DND-41 (cell line): ENCODE data around the gene PRKAB1.

ENCODE experiments used
- ATAC-seq: fragments of 200-7000 bp; cut with Tn5 transposase; 3 replicates; pipeline ENCODE4 v1.9.1; 2021; ENCODE audit warnings: low read depth; ENCODE audit not compliant: insufficient read depth
- DNase-seq: peaks from one replicate; pipeline ENCODE4 v3.0.0-alpha.2; 2020
- H2AFZ ChIP-seq: 2 replicates; pipeline ENCODE4 v1.6.0; 2012; ENCODE audit warnings: low read depth, low read length
- H3K27ac ChIP-seq: 2 replicates; pipeline ENCODE4 v1.5.1; 2012; ENCODE audit warnings: low read length, inconsistent platforms
- H3K27me3 ChIP-seq: fragments of 200-600 bp; sonication (generic); 2 replicates; pipeline ENCODE4 v1.6.0; 2012; ENCODE audit warnings: low read length, mild to moderate bottlenecking, inconsistent platforms; ENCODE audit not compliant: insufficient read depth, poor library complexity
- H3K36me3 ChIP-seq: 2 replicates; pipeline ENCODE4 v1.5.1; 2012; ENCODE audit warnings: low read length, inconsistent platforms; ENCODE audit not compliant: insufficient read depth
- H3K4me1 ChIP-seq: 2 replicates; pipeline ENCODE4 v1.5.1; 2012; ENCODE audit warnings: mild to moderate bottlenecking, low read length; ENCODE audit not compliant: insufficient read depth
- H3K4me2 ChIP-seq: 2 replicates; pipeline ENCODE4 v1.6.0; 2012; ENCODE audit warnings: mild to moderate bottlenecking, moderate library complexity, low read length, inconsistent platforms; ENCODE audit not compliant: insufficient read depth
- H3K4me3 ChIP-seq, 2 experiments: fragments of 200-600 bp in 1 of 2; shearing (Covaris generic) in 1 of 2; 2 replicates each; pipeline ENCODE4 v1.5.1; 2012 to 2016; ENCODE audit warnings: inconsistent platforms in 2 of 2, low read length in 2 of 2, mild to moderate bottlenecking in 2 of 2, low read depth in 1 of 2, moderate library complexity in 1 of 2
- H3K79me2 ChIP-seq: 2 replicates; pipeline ENCODE4 v1.6.0; 2012; ENCODE audit warnings: low read length, inconsistent platforms; ENCODE audit not compliant: insufficient read depth
- H3K9ac ChIP-seq: 2 replicates; pipeline ENCODE4 v1.6.0; 2012; ENCODE audit warnings: low read depth, mild to moderate bottlenecking, inconsistent platforms, low read length, moderate library complexity
- H3K9me3 ChIP-seq: 2 replicates; pipeline ENCODE4 v1.5.1; 2012; ENCODE audit warnings: low read length, moderate library complexity, mild to moderate bottlenecking, inconsistent platforms; ENCODE audit not compliant: insufficient read depth, severe bottlenecking
- H4K20me1 ChIP-seq: 2 replicates; pipeline ENCODE4 v1.6.0; 2012; ENCODE audit warnings: low read length; ENCODE audit not compliant: insufficient read depth
- EZH2 ChIP-seq: IDR thresholded peaks from 3 replicates; pipeline ENCODE4 v1.6.1; 2012; ENCODE audit warnings: borderline replicate concordance, low read depth, mild to moderate bottlenecking, moderate library complexity, low read length, inconsistent platforms; ENCODE audit not compliant: severe bottlenecking
- TF ChIP-seq, protein P1 (sequence below): IDR thresholded peaks from 2 replicates; pipeline ENCODE4 v1.5.1; 2012; ENCODE audit warnings: borderline replicate concordance, low read length, moderate library complexity, mild to moderate bottlenecking; ENCODE audit not compliant: poor library complexity, severe bottlenecking; ENCODE audit errors: extremely low read depth

PRKAB1 gene

DNA sequence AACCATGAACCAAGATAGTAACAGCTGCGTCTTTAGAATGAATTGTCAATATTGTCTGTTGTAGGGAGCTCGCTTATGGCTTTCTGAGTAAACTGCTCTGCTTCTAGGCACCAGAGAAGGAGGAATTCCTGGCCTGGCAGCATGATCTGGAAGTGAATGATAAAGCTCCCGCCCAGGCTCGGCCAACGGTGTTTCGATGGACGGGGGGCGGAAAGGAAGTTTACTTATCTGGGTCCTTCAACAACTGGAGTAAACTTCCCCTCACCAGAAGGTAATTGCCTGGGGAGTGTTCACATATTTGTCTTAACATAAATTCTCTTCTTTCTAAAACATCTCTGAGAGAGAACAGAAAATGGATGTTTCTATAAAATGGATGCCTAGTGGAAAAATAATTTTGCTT, 4.3 kb downstream of the PRKAB1 start:
- Histone ChIP-seq H3K79me2 (peaks cover 50% of the 10 kb centered on the region), H3K36me3 (peaks cover 78% of the 10 kb centered on the region)

DNA sequence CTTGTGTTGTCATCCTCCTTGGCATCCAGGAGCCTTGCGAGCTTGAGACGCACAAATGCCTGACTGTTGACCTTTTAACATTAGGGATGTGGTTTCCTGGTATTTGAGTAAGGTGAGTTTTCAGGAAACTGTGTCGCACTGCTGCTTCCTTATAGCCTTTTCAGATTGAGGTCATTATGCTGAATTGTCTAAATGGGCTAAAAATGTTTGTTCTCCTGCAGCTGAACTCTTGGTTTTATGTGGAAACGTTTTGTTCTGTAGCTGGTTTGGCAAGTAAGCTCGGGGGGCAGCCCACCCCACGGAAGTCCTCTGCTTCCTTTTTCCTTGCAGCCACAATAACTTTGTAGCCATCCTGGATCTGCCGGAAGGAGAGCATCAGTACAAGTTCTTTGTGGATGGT, 5.7 kb downstream of the PRKAB1 start:
- DNase-seq = no peak
- Histone ChIP-seq H3K79me2 (peaks cover 41% of the 10 kb centered on the region), H3K27ac (no peak overlapping the region), H3K9me3 (no peaks in the 10 kb centered on the region), H3K4me1 (peaks cover 23% of the 10 kb centered on the region), H4K20me1 (peaks cover 22% of the 10 kb centered on the region), H3K9ac (no peak overlapping the region), H3K4me2 (no peak overlapping the region), H3K36me3 (peaks cover 87% of the 10 kb centered on the region), H2AFZ (no peak overlapping the region), H3K27me3 (no peaks in the 10 kb centered on the region), H3K4me3 (no peak overlapping the region)
- TF ChIP-seq, protein P1, sequence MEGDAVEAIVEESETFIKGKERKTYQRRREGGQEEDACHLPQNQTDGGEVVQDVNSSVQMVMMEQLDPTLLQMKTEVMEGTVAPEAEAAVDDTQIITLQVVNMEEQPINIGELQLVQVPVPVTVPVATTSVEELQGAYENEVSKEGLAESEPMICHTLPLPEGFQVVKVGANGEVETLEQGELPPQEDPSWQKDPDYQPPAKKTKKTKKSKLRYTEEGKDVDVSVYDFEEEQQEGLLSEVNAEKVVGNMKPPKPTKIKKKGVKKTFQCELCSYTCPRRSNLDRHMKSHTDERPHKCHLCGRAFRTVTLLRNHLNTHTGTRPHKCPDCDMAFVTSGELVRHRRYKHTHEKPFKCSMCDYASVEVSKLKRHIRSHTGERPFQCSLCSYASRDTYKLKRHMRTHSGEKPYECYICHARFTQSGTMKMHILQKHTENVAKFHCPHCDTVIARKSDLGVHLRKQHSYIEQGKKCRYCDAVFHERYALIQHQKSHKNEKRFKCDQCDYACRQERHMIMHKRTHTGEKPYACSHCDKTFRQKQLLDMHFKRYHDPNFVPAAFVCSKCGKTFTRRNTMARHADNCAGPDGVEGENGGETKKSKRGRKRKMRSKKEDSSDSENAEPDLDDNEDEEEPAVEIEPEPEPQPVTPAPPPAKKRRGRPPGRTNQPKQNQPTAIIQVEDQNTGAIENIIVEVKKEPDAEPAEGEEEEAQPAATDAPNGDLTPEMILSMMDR = no peak
- ATAC-seq = no peak

More for the DNA sequence above, 4.3 kb downstream of the PRKAB1 start:
- no peak for DNase-seq
- Histone ChIP-seq H3K9me3 (no peaks in the 10 kb centered on the region), H3K9ac (no peak overlapping the region), H4K20me1 (peaks cover 22% of the 10 kb centered on the region), H3K27me3 (no peaks in the 10 kb centered on the region), H3K4me2 (no peak overlapping the region), H3K27ac (no peak overlapping the region), H3K4me3 (no peak overlapping the region), H3K4me1 (peaks cover 25% of the 10 kb centered on the region), H2AFZ (no peak overlapping the region)
- TF ChIP-seq, protein P1 = no peak
- no peak for TF ChIP-seq EZH2
- no peak for ATAC-seq

DNA sequence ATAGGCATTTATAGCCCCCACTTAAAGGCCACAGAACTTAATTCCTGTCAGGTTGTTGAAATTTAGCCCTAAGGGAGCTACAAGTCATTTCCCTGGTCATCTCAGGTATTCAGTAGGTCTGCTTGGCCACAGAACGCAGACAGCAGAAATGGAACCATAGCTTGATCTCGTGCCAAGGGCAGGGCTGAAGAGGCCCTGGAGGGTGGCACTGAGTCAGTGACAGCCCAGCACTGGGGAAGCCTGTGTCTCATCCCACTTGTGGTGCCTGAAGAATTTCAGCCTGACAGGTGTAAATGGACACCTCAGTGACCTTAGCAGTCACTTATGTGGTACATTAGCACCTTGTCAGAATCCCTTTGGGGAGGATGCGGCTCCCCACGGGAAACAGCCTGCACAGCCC, 6.6 kb downstream of the PRKAB1 start:
- no peak overlapping the region for H3K27ac ChIP-seq
- H3K36me3 ChIP-seq = peaks cover 95% of the 10 kb centered on the region
- no peaks in the 10 kb centered on the region for H3K27me3 ChIP-seq
- H2AFZ ChIP-seq = no peak overlapping the region
- no peak for TF ChIP-seq EZH2
- TF ChIP-seq, protein P1 = no peak
- no peak overlapping the region for H3K9ac ChIP-seq
- H4K20me1 ChIP-seq = peaks cover 22% of the 10 kb centered on the region
- DNase-seq (no peak), ATAC-seq (no peak)
- no peak overlapping the region for H3K4me2 ChIP-seq
- H3K79me2 ChIP-seq = peaks cover 33% of the 10 kb centered on the region
- H3K4me1 ChIP-seq = peaks cover 15% of the 10 kb centered on the region
- H3K4me3 ChIP-seq = no peak overlapping the region
- no peaks in the 10 kb centered on the region for H3K9me3 ChIP-seq

DNA sequence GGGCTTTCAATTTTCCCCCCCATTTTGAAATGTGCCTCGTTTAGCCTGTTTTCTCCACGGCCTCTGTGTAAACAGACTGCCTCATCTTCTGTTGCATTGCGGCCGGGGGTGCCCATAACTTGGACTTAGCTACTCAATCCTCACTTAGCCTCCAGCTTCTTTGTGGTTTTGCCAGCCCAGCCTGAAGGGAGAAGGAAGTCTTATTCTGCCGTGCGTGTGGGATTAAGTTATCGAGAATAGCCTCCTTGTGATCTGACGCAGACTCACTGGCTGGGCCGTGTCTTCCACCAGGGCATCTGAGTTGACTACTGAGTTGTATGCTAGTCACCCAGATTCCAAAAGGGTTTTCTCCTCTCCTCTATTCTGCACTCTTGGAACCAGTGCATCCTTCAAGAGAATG, 8.1 kb downstream of the PRKAB1 start:
- Histone ChIP-seq H3K36me3 (peaks cover 94% of the 10 kb centered on the region), H3K9ac (no peak overlapping the region), H4K20me1 (peaks cover 16% of the 10 kb centered on the region)

More for the DNA sequence above, 8.1 kb downstream of the PRKAB1 start:
- peaks cover under 1% of the 10 kb centered on the region; the same call in 1 of the 2 replicates for H3K4me1 ChIP-seq
- H3K27me3 ChIP-seq = no peaks in the 10 kb centered on the region
- no peaks in the 10 kb centered on the region for H3K9me3 ChIP-seq
- peaks cover 19% of the 10 kb centered on the region for H3K79me2 ChIP-seq
- no peak overlapping the region for H2AFZ ChIP-seq
- H3K4me2 ChIP-seq = no peak overlapping the region
- no peak for DNase-seq
- H3K27ac ChIP-seq = no peak overlapping the region
- no peak overlapping the region for H3K4me3 ChIP-seq
- ATAC-seq = no peak
- TF ChIP-seq EZH2 = no peak
- TF ChIP-seq, protein P1 = no peak
